PC-9 (cell line): ENCODE measurements around the gene CACNA1I. TPM values are rescaled to one million over a fixed set of nuclear protein-coding genes. Genes with fewer than 3 reads are reported as not detected.

ENCODE experiments used
- BruUV-seq: library from RNA; stranded (reverse); fragments of 400-500 nt; replicated peaks from 2 replicates; lab custom pipeline; 2021; lab: Mats Ljungman, UMichigan
- CTCF ChIA-PET: fragments of 300-600 bp; sonication (Branson Sonifier 250); formaldehyde crosslinking; loops from one replicate; lab custom pipeline; 2022; ENCODE audit warnings: antibody characterized with exemption; lab: Charles Lee
- POLR2A ChIA-PET: fragments of 300-600 bp; sonication (Branson Sonifier 250); formaldehyde crosslinking; loops from one replicate; lab custom pipeline; 2022; ENCODE audit warnings: antibody characterized with exemption; ENCODE audit not compliant: unreplicated experiment; lab: Charles Lee
- DNase-seq, 2 experiments: peaks; one replicate each; pipeline versions ENCODE4 v3.0.0 to v3.0.0-alpha.2; 2015 to 2022; ENCODE audit warnings: mixed read lengths in 1 of 2
- H2AFZ ChIP-seq: fragments of 200-600 bp; sonication (generic); 2 replicates; pipeline ENCODE4 v1.8.1; 2017; ENCODE audit warnings: antibody characterized with exemption
- H3F3A ChIP-seq: fragments of 200-600 bp; sonication (generic); 2 replicates; pipeline ENCODE4 v1.8.1; 2017; ENCODE audit warnings: antibody characterized with exemption, mild to moderate bottlenecking, low read depth; ENCODE audit not compliant: insufficient read depth
- H3K27ac ChIP-seq: fragments of 200-600 bp; sonication (generic); 2 replicates; pipeline ENCODE4 v1.6.1; 2016; ENCODE audit warnings: mixed run types
- H3K27me3 ChIP-seq: fragments of 200-600 bp; sonication (generic); 2 replicates; pipeline ENCODE4 v1.6.1; 2016; ENCODE audit warnings: low read depth, mixed run types; ENCODE audit not compliant: insufficient read depth
- H3K36me3 ChIP-seq: fragments of 200-600 bp; sonication (generic); 2 replicates; pipeline ENCODE4 v1.6.1; 2016; ENCODE audit warnings: low read depth, mixed run types
- H3K4me1 ChIP-seq: fragments of 200-600 bp; sonication (generic); replicated peaks from 2 replicates; pipeline ENCODE4 v1.6.1; 2016; ENCODE audit warnings: mixed run types; ENCODE audit not compliant: insufficient read depth
- H3K4me2 ChIP-seq: fragments of 200-600 bp; sonication (generic); 2 replicates; pipeline ENCODE4 v1.6.1; 2017; ENCODE audit warnings: mixed run types
- H3K4me3 ChIP-seq: fragments of 200-600 bp; sonication (generic); 2 replicates; pipeline ENCODE4 v1.6.1; 2016; ENCODE audit warnings: mixed run types
- H3K79me2 ChIP-seq: fragments of 200-600 bp; sonication (generic); 2 replicates; pipeline ENCODE4 v1.6.1; 2017; ENCODE audit warnings: low read depth, mixed run types
- H3K9me2 ChIP-seq: fragments of 200-600 bp; sonication (generic); 2 replicates; pipeline ENCODE4 v1.8.1; 2017; ENCODE audit warnings: mild to moderate bottlenecking; ENCODE audit not compliant: insufficient read depth
- H3K9me3 ChIP-seq: fragments of 200-600 bp; sonication (generic); 2 replicates; pipeline ENCODE4 v1.8.1; 2016; ENCODE audit warnings: low read depth; ENCODE audit not compliant: insufficient read depth
- H4K20me1 ChIP-seq: fragments of 200-600 bp; sonication (generic); 2 replicates; pipeline ENCODE4 v1.8.1; 2017; ENCODE audit not compliant: insufficient read depth
- EZH2 ChIP-seq: fragments of 200-600 bp; sonication (generic); IDR thresholded peaks from 2 replicates; pipeline ENCODE4 v1.8.0; 2017; ENCODE audit warnings: antibody characterized with exemption, low read depth
- intact Hi-C: fragments of 100-400 bp; cut with micrococcal nuclease; formaldehyde crosslinking; loops from one replicate; pipeline ENCODE4 v1.10.0; 2022; ENCODE audit not compliant: unreplicated experiment
- total RNA-seq: library from RNA; stranded (reverse); gene quantifications from 2 replicates; pipeline ENCODE4 v1.2.3, GENCODE V29; 2021
- TF ChIP-seq, protein P1 (sequence below): fragments of 200-600 bp; sonication (generic); conservative IDR thresholded peaks from 2 replicates; pipeline ENCODE4 v1.6.1; 2017; ENCODE audit warnings: mixed run types, antibody characterized with exemption, mild to moderate bottlenecking, moderate library complexity

The CACNA1I gene
- total RNA-seq, 1 experiment from 2014 or later: 2.8 TPM

- CTCF ChIA-PET: interaction anchor here (0.6 kb wide), 1 partner anchor 384 kb away, joined by 6 read pairs; no protein-coding TSS in a partner anchor
Observed at GRCh38 chr22:39623603-39624500, 53.3 kb downstream of the CACNA1I start.

DNA sequence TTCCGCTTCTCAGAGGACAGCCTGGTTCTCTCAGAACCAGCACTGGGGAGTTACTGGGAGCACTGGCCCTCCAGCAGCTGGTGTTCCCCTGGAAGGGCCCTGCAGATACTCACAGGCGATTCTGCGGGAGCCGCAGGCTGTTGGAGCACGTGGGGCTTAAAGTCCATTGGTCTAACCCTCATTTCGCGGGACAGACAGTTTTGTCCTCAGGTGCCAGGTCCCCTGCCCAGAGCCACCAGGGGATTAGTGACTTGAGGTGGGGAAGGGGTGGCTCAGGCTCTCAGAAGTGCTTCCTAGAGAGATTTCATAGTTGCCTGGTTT is 53.9 kb downstream of the CACNA1I start:
- H3K4me2 ChIP-seq: no peak overlapping the region
- intact Hi-C loops: loop anchor here (10.0 kb wide), 1 partner anchor 310 kb away; no protein-coding TSS in a partner anchor
- H3K9me3 ChIP-seq: no peaks in the 10 kb centered on the region
- H4K20me1 ChIP-seq: no peaks in the 10 kb centered on the region
- TF ChIP-seq EZH2: no peak
- TF ChIP-seq, protein P1, sequence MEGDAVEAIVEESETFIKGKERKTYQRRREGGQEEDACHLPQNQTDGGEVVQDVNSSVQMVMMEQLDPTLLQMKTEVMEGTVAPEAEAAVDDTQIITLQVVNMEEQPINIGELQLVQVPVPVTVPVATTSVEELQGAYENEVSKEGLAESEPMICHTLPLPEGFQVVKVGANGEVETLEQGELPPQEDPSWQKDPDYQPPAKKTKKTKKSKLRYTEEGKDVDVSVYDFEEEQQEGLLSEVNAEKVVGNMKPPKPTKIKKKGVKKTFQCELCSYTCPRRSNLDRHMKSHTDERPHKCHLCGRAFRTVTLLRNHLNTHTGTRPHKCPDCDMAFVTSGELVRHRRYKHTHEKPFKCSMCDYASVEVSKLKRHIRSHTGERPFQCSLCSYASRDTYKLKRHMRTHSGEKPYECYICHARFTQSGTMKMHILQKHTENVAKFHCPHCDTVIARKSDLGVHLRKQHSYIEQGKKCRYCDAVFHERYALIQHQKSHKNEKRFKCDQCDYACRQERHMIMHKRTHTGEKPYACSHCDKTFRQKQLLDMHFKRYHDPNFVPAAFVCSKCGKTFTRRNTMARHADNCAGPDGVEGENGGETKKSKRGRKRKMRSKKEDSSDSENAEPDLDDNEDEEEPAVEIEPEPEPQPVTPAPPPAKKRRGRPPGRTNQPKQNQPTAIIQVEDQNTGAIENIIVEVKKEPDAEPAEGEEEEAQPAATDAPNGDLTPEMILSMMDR: no peak
- H3K27ac ChIP-seq: no peak overlapping the region
- ChIA-PET POLR2A (no interaction called here), CTCF (interaction anchor here (0.6 kb wide), 1 partner anchor 384 kb away, joined by 6 read pairs; no protein-coding TSS in a partner anchor)
- H3K4me1 ChIP-seq: peaks cover 27% of the 10 kb centered on the region
- peaks cover 17% of the 10 kb centered on the region; the same call in 1 of the 2 replicates for H3F3A ChIP-seq
- no peak for DNase-seq
- BruUV-seq: no TSS peak
- H3K27me3 ChIP-seq: no peaks in the 10 kb centered on the region
- no peaks in the 10 kb centered on the region for H3K36me3 ChIP-seq
- no peak overlapping the region for H2AFZ ChIP-seq
- H3K4me3 ChIP-seq: no peak overlapping the region
- H3K9me2 ChIP-seq: no peaks in the 10 kb centered on the region
- no peaks in the 10 kb centered on the region for H3K79me2 ChIP-seq

More at GRCh38 chr22:39623603-39624500, 53.3 kb downstream of the CACNA1I start:
- H2AFZ ChIP-seq: no peak overlapping the region
- no peak for DNase-seq
- H3K27me3 ChIP-seq: no peaks in the 10 kb centered on the region
- H4K20me1 ChIP-seq: no peaks in the 10 kb centered on the region
- no peaks in the 10 kb centered on the region for H3K9me3 ChIP-seq
- H3K4me3 ChIP-seq: no peak overlapping the region
- H3F3A ChIP-seq: peaks cover 17% of the 10 kb centered on the region; the same call in 1 of the 2 replicates
- H3K79me2 ChIP-seq: no peaks in the 10 kb centered on the region
- intact Hi-C loops: loop anchor here (2.0 to 10.0 kb wide), 2 partner anchors 311 to 401 kb away; no protein-coding TSS in a partner anchor
- no peaks in the 10 kb centered on the region for H3K36me3 ChIP-seq
- H3K4me2 ChIP-seq: no peak overlapping the region
- H3K4me1 ChIP-seq: peaks cover 27% of the 10 kb centered on the region
- no peaks in the 10 kb centered on the region for H3K9me2 ChIP-seq
- H3K27ac ChIP-seq: no peak overlapping the region
- TF ChIP-seq EZH2: no peak
- TF ChIP-seq, protein P1: no peak
- no TSS peak for BruUV-seq
- POLR2A ChIA-PET: no interaction called here

DNA sequence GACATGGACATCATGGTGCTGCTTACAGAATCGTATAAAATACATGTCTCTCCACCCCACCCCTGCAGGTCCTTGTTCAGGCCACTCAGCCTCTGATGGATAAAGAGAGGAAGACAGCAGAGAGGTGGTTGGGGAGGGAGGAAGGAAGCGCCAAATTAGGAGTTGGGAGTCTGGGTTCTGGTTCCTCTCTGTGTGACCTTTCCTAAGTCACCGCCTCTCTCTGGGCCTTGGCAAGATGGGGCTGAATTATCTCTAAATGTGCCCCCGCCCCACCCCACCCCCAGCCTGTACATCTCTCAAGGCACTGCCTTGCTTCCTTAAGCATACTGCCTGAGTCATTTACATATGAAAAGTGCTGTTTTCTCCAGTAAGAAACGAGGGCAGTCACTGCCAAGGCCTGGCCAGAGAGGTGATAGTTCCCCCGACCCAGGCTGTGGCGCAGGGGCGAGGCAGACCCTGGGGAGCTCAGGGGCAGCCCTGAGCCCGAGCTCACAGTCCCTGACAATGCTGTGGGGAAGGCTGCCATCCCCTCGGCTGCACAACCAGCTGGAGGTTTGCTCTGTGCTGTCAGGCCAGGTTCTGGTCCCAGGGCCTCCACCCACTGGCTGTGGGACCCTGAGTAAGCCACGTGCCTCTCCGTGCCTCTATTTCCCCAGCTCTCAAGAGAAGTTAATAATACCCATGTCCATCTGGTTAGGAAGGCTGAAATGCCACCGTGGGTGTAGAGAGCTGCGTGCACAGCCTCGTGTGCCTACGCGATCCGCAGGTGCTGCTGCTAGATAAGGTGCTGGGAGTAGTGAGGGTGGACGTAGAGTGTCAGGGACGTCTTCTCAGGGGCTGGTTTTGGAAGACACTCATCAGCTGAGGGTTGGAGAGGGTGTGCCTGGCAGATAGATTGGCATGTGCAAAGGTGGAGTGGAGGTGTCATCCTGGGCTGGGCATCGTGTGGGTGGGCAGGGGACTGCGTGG is 55.3 kb downstream of the CACNA1I start:
- H3K79me2 ChIP-seq: no peaks in the 10 kb centered on the region
- no peaks in the 10 kb centered on the region for H3K9me2 ChIP-seq
- H3K27me3 ChIP-seq: no peaks in the 10 kb centered on the region
- no peak overlapping the region for H3K4me2 ChIP-seq
- TF ChIP-seq, protein P1: no peak
- no peak for TF ChIP-seq EZH2
- DNase-seq: no peak
- no peak overlapping the region for H2AFZ ChIP-seq
- no peaks in the 10 kb centered on the region for H3K9me3 ChIP-seq
- ChIA-PET POLR2A (no interaction called here), CTCF (interaction anchor here (0.6 kb wide), 1 partner anchor 26 kb away, joined by 4 read pairs; no protein-coding TSS in a partner anchor)
- no TSS peak for BruUV-seq
- no peak overlapping the region for H3K27ac ChIP-seq
- intact Hi-C loops: loop anchor here (10.0 kb wide), 1 partner anchor 309 kb away; no protein-coding TSS in a partner anchor
- no peak overlapping the region for H3K4me3 ChIP-seq
- peaks cover 17% of the 10 kb centered on the region; the same call in 1 of the 2 replicates for H3F3A ChIP-seq
- H3K36me3 ChIP-seq: no peaks in the 10 kb centered on the region
- H4K20me1 ChIP-seq: no peaks in the 10 kb centered on the region
- peaks cover 27% of the 10 kb centered on the region for H3K4me1 ChIP-seq
